Measurements from ENCODE around the gene FAM3D. TPM values are rescaled to one million over a fixed set of nuclear protein-coding genes. Genes with fewer than 3 reads are reported as not detected.
"Not testable (repeated sequence)": the region's sequence is repeated elsewhere in the genome, so short reads cannot be mapped to it uniquely, and the experiment has no call there.

Gene FAM3D
- total and polyA plus RNA-seq, 9 of the 15 experiments (the other 6 are each of a cell fraction or from before 2014, with no cell fraction given): not detected

- TF ChIP-seq RAD21 (CRISPR knock-in tag; conservative IDR thresholded peaks at IDR 0.05 in 1 of 2, IDR thresholded peaks at IDR 0.05 in 1 of 2): peak in 1 of 2 experiments; percentile 38; a peak in 1 of 4 replicates
- FAIRE-seq; H4K20me1 ChIP-seq (replicated peaks; ENCODE audit: control insufficient read depth, insufficient read depth, low read length): not testable (repeated sequence)
Measured at GRCh38 chr3:58695284-58695683, 28.7 kb upstream of the FAM3D start.

GRCh38 chr3:58693940-58694850 lies 27.6 kb upstream of the FAM3D start:
- no peak for DNase-seq (ENCODE audit: extremely low read depth in 1 of 4, low spot score in 3 of 4)
- POLR2A ChIA-PET: no interaction called here
- intact Hi-C loops (cut with micrococcal nuclease) (no loop called here), in situ Hi-C loops (cut with MboI) (no loop called here)
- TF ChIP-seq HNRNPLL (IDR thresholded peaks at IDR 0.05; ENCODE audit: low read depth, low read length, poor library complexity, severe bottlenecking): no peak
- no peak for TF ChIP-seq RFX7 (CRISPR knock-in tag; IDR thresholded peaks at IDR 0.05)
- TF ChIP-seq CCAR2 (IDR thresholded peaks at IDR 0.05; ENCODE audit: low read depth, low read length): no peak
- TF ChIP-seq CTCF (IDR thresholded peaks at IDR 0.05 in 2 of 3, conservative IDR thresholded peaks at IDR 0.05 in 1 of 3; ENCODE audit: insufficient read depth in 2 of 3, low read depth in 1 of 3, low read length in 3 of 3): 0 out of 6 replicates have a peak, but pooled peaks of 1 of the 3 experiments have one; percentile 3
- H2AFZ ChIP-seq (ENCODE audit: low read depth, low read length): no peak overlapping the region
- H3K4me2 ChIP-seq (ENCODE audit: insufficient read depth, low read length): no peak overlapping the region
- H3K27ac ChIP-seq (ENCODE audit: extremely low read depth, low read depth, low read length): no peak overlapping the region
- 9% methylated on average over 7 of the region's 7 CpGs for WGBS (ENCODE audit: insufficient coverage, low coverage, missing lambda C conversion rate)
- FAIRE-seq: no peak
- ATAC-seq: no peak
- no peaks in the 10 kb centered on the region for H3K9me1 ChIP-seq (ENCODE audit: control insufficient read depth, insufficient read depth, low read length)
- H4K20me1 ChIP-seq (replicated peaks; ENCODE audit: control insufficient read depth, insufficient read depth, low read length): no peaks in the 10 kb centered on the region
- no peak overlapping the region for H3K9ac ChIP-seq (ENCODE audit: insufficient read depth in 1 of 2, low read depth in 2 of 2, low read length in 2 of 2)
- no peaks in the 10 kb centered on the region for H3K36me3 ChIP-seq (ENCODE audit: control insufficient read depth, insufficient read depth, low read length)
- no TSS peak for BruUV-seq (replicated peaks)
- no peaks in the 10 kb centered on the region for H3K27me3 ChIP-seq (ENCODE audit: control insufficient read depth in 2 of 2, insufficient read depth in 2 of 2, low read length in 2 of 2)
- CTCF ChIA-PET (ENCODE audit: low intra/inter-chr PET ratio): no interaction called here
- no peaks in the 10 kb centered on the region for H3K9me3 ChIP-seq (replicated peaks; ENCODE audit: control insufficient read depth, insufficient read depth, low read depth, low read length)
- no peaks in the 10 kb centered on the region for H3K79me2 ChIP-seq (ENCODE audit: control insufficient read depth, insufficient read depth, low read length)
- no peak overlapping the region for H3K4me3 ChIP-seq
- H3K4me1 ChIP-seq (replicated peaks in 1 of 2; ENCODE audit: control insufficient read depth in 2 of 2, insufficient read depth in 2 of 2, low read length in 2 of 2): no peaks in the 10 kb centered on the region

More at GRCh38 chr3:58695284-58695683, 28.7 kb upstream of the FAM3D start:
- H3K4me3 ChIP-seq; ATAC-seq; in situ Hi-C loops (cut with MboI); H3K4me2 ChIP-seq (ENCODE audit: insufficient read depth, low read length); H3K36me3 ChIP-seq (ENCODE audit: control insufficient read depth, insufficient read depth, low read length); H3K27me3 ChIP-seq (ENCODE audit: control insufficient read depth in 2 of 2, insufficient read depth in 2 of 2, low read length in 2 of 2); H3K9me3 ChIP-seq (replicated peaks; ENCODE audit: control insufficient read depth, insufficient read depth, low read depth, low read length); BruUV-seq (replicated peaks); H3K9ac ChIP-seq (ENCODE audit: insufficient read depth in 1 of 2, low read depth in 2 of 2, low read length in 2 of 2); H2AFZ ChIP-seq (ENCODE audit: low read depth, low read length); H3K9me1 ChIP-seq (ENCODE audit: control insufficient read depth, insufficient read depth, low read length); intact Hi-C loops (cut with micrococcal nuclease); H3K4me1 ChIP-seq (replicated peaks in 1 of 2; ENCODE audit: control insufficient read depth in 2 of 2, insufficient read depth in 2 of 2, low read length in 2 of 2); CTCF ChIA-PET (ENCODE audit: low intra/inter-chr PET ratio); DNase-seq (ENCODE audit: extremely low read depth in 1 of 4, low spot score in 3 of 4); H3K27ac ChIP-seq (ENCODE audit: extremely low read depth, low read depth, low read length); H3K79me2 ChIP-seq (ENCODE audit: control insufficient read depth, insufficient read depth, low read length); POLR2A ChIA-PET: not testable (repeated sequence)
- WGBS (ENCODE audit: insufficient coverage, low coverage, missing lambda C conversion rate): 7% methylated on average over 4 of the region's 4 CpGs

Measured in K562 (cell line).